Tibial nerve (tissue), 4 donors: ENCODE data around the gene CACNA1H.

Source experiments
- EP300 ChIP-seq, 2 donors: sonication (generic); formaldehyde crosslinking; IDR thresholded peaks; one replicate each; pipeline ENCODE4 v1.6.1; 2017; ENCODE audit warnings: antibody characterized with exemption in 2 of 2, mild to moderate bottlenecking in 1 of 2
- POLR2A ChIP-seq, 2 donors: fragments of 450-650 bp; IDR thresholded peaks; one replicate each; pipeline ENCODE4 v1.6.1; 2017; ENCODE audit warnings: antibody characterized with exemption in 2 of 2, mild to moderate bottlenecking in 2 of 2, moderate library complexity in 2 of 2
- TF ChIP-seq, protein P1 (sequence below), 5 experiments: fragments of 200-600 bp in 3 of 5; fragments of 450-650 bp in 2 of 5; sonication (generic) in 3 of 5; IDR thresholded peaks; one replicate each; pipeline ENCODE4 v1.5.1; 2016 to 2019; ENCODE audit warnings: antibody characterized with exemption in 5 of 5, mild to moderate bottlenecking in 3 of 5, moderate library complexity in 2 of 5

DNA sequence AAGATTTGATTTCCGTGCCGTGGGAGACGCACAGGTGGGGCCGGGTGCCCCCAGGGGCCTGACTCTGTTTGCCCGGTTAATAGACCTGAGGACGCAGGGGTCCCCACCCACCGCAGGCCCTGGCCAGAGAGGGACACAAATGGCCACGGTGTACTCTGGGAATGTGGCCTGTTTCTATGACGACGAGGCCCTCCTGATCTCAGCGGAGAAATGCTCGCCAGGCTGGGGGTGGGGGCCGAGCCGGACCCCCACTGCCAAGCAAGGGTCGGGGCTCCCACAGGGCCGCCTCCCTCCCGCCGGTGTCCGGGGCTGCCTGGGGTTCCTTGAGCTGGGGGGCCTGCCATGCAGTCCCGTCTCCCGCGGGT, 32.3 kb upstream of the CACNA1H start:
- TF ChIP-seq, protein P1, sequence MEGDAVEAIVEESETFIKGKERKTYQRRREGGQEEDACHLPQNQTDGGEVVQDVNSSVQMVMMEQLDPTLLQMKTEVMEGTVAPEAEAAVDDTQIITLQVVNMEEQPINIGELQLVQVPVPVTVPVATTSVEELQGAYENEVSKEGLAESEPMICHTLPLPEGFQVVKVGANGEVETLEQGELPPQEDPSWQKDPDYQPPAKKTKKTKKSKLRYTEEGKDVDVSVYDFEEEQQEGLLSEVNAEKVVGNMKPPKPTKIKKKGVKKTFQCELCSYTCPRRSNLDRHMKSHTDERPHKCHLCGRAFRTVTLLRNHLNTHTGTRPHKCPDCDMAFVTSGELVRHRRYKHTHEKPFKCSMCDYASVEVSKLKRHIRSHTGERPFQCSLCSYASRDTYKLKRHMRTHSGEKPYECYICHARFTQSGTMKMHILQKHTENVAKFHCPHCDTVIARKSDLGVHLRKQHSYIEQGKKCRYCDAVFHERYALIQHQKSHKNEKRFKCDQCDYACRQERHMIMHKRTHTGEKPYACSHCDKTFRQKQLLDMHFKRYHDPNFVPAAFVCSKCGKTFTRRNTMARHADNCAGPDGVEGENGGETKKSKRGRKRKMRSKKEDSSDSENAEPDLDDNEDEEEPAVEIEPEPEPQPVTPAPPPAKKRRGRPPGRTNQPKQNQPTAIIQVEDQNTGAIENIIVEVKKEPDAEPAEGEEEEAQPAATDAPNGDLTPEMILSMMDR (IDR thresholded peaks at IDR 0.05) = no peak
- no peak for TF ChIP-seq EP300 (IDR thresholded peaks at IDR 0.05)
- no peak for TF ChIP-seq POLR2A (IDR thresholded peaks at IDR 0.05)
